Measurements from ENCODE around the gene SLC12A3. TPM values are rescaled to one million over a fixed set of nuclear protein-coding genes. Genes with fewer than 3 reads are reported as not detected.

SLC12A3 gene
- total RNA-seq, 4 donors from 2014 or later, result not detected

DNA sequence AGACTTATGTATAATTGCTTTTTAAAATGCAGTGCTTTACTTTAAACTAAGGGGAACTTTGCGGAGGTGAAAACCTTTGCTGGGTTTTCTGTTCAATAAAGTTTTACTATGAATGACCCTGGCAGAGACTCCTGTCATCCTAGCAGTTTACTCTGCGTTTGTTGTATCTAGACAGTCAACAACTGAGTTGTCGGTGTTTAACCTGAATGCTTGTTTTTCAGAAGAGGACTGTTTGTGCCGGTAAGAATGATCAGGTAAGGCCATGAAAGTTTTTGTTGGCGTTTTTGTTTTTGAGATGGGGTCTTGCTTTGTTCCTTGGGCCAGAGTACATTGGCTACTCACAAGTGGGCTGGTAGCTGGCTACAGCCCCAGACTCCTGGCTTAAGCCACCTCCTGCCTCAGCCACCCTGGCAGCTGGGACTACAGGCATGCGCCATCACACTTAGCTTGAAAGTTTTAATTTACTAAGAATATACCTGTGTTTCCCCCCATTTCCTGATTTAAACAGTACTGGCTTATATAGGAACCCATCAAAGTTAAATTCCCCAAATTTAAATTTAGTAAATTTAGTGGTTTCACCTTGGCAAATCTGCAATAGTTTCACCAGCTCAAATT is 78.9 kb downstream of the SLC12A3 start:
- WGBS, 2 donors, result 85 to 90% methylated on average over 6 of the region's 6 CpGs
- peaks cover 0 to 64% (median 3%) of the 10 kb centered on the region in 4 donors for H3K4me1 ChIP-seq
- H3K27me3 ChIP-seq, result no peaks in the 10 kb centered on the region
- DNase-seq (ENCODE audit: low spot score in 2 of 2), result no peak
- no peak for TF ChIP-seq CTCF (IDR thresholded peaks at IDR 0.05)
- no peak for TF ChIP-seq EP300 (IDR thresholded peaks at IDR 0.05)
- TF ChIP-seq POLR2A (IDR thresholded peaks at IDR 0.05), result no peak
- no peak overlapping the region for H3K4me3 ChIP-seq
- peaks cover 12 to 99% (median 53%) of the 10 kb centered on the region in 3 donors for H3K36me3 ChIP-seq
- no peaks in the 10 kb centered on the region for H3K9me3 ChIP-seq
- H3K27ac ChIP-seq, result peak overlapping the region in 1 of 4 donors; percentile 46

- no peak overlapping the region for H3K4me3 ChIP-seq
- peaks cover 0 to 52% (median 0%) of the 10 kb centered on the region in 4 donors for H3K4me1 ChIP-seq
- TF ChIP-seq POLR2A (IDR thresholded peaks at IDR 0.05) (no peak), EP300 (IDR thresholded peaks at IDR 0.05) (no peak), CTCF (IDR thresholded peaks at IDR 0.05) (no peak)
- no peaks in the 10 kb centered on the region for H3K9me3 ChIP-seq
- peaks cover 7 to 94% (median 43%) of the 10 kb centered on the region in 3 donors for H3K36me3 ChIP-seq
- 54% methylated on average over 2 of the region's 2 CpGs for WGBS, 2 donors
- no peaks in the 10 kb centered on the region for H3K27me3 ChIP-seq
- H3K27ac ChIP-seq, result peak overlapping the region in 2 of 4 donors; percentile 18 to 46
- no peak for DNase-seq (ENCODE audit: low spot score in 2 of 2)
Measured at GRCh38 chr16:56944954-56945839, 80.2 kb downstream of the SLC12A3 start.

GRCh38 chr16:56945847-56946527 is 81.0 kb downstream of the SLC12A3 start:
- H3K4me1 ChIP-seq, result peaks cover 0 to 45% (median 2%) of the 10 kb centered on the region in 4 donors
- 60 to 61% methylated on average over 12 of the region's 12 CpGs for WGBS, 2 donors
- TF ChIP-seq EP300 (IDR thresholded peaks at IDR 0.05) (peak in 1 of 2 donors; percentile 17), POLR2A (IDR thresholded peaks at IDR 0.05) (no peak), CTCF (IDR thresholded peaks at IDR 0.05) (no peak)
- H3K9me3 ChIP-seq, result no peaks in the 10 kb centered on the region
- H3K36me3 ChIP-seq, result peaks cover 7 to 86% (median 35%) of the 10 kb centered on the region in 3 donors
- DNase-seq (ENCODE audit: low spot score in 2 of 2), result no peak
- no peak overlapping the region for H3K4me3 ChIP-seq
- H3K27ac ChIP-seq, result peak overlapping the region in 1 of 4 donors; percentile 23
- no peaks in the 10 kb centered on the region for H3K27me3 ChIP-seq

- DNase-seq (ENCODE audit: low spot score in 2 of 2), result no peak
- peaks cover 0 to 39% (median 4%) of the 10 kb centered on the region in 4 donors for H3K4me1 ChIP-seq
- 80 to 83% methylated on average over 10 of the region's 10 CpGs for WGBS, 2 donors
- H3K27me3 ChIP-seq, result no peaks in the 10 kb centered on the region
- H3K36me3 ChIP-seq, result peaks cover 7 to 76% (median 29%) of the 10 kb centered on the region in 3 donors
- no peaks in the 10 kb centered on the region for H3K9me3 ChIP-seq
- TF ChIP-seq EP300 (IDR thresholded peaks at IDR 0.05) (no peak), POLR2A (IDR thresholded peaks at IDR 0.05) (no peak), CTCF (IDR thresholded peaks at IDR 0.05) (no peak)
- H3K27ac ChIP-seq, result peak overlapping the region in 1 of 4 donors; percentile 23
- H3K4me3 ChIP-seq, result no peak overlapping the region
Measured at GRCh38 chr16:56946767-56947603, 82.0 kb downstream of the SLC12A3 start.
